ENCODE results near the gene POMP.

Gene POMP

DNA sequence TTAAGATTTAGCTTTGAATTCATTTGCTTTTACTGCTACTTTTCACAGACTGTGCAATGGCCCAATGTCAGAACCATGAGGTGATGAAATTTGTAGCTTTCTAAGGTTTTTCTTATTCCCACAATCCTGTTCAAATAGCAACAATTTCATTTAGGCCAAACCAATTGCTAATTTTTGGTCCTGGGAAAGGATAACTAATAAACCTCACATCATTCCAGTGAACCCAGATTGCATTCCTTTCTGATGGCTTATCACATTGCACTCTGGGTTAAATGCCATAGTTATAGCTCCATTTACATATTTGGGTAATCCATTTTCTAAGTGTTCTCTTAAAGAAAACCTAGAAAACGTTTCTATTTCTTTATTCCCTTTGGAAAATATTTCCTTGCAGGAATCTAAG, 22.9 kb upstream of the POMP start:
- DNase-seq, result no peak
- in situ Hi-C loops (cut with MboI; ENCODE audit: low pct_unique_long_range_greater_than_20kb, low sequenced_read_pairs), result no loop called here

DNA sequence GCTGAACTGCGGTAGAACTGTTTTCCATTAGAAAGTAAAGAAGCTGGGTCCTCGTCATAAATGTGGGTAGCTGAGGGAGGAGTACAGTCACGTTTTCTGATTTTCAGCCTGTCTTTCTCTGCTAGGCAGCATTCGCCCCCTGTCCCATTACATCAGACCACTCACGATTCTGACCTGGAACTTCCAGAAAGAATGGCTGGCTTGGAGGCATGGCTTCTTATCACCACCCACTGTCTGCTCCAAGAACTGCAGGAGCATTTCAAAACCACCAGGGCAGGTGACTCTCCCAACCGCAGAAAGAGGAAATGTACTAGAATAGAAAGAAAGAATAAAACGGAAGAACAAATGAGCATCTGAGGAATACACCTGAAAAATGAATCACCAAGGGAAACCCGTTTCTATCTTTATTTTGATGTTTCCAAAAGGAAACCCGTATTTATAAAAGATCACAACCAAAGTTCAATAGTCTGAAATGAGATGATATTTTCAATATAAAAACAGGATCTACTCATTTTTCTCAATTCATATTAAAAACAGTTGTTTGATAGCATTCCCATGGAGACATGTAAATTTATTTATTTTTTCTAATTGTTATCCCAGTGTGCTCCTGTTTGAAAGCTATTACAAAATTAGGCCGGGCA, 22.1 kb upstream of the POMP start:
- in situ Hi-C loops (cut with MboI; ENCODE audit: low pct_unique_long_range_greater_than_20kb, low sequenced_read_pairs), result no loop called here
- DNase-seq, result peak; percentile 79

DNA sequence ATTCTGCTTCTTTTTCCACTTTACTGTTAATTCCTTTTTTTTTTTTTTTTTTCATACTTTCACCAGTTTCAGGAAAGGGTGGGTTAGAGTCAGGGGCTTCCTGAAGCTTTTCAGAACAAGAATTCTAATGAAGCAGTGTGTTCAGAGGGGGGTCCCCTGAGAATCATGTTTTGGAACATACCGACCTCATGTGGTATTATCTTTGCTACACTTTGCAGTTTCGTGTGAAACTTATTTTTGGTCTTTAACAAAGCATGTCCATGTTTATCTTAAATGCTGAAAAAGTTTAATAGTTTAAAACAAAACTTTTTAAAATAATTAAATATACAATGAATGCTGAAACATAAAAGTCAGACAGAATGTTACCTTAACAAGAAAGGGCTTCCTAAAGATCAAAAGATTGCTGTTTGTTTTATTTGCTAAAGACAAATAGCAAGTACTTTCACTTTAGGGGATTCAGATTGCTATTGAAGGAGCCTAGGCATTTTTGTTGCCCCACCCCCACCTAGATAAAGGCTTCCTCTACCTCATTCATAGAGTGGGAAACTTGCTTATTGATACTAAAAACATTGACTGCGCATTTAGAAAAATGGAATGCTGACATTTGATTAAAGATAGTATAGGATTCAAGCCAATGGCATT, 21.1 kb upstream of the POMP start:
- in situ Hi-C loops (cut with MboI; ENCODE audit: low pct_unique_long_range_greater_than_20kb, low sequenced_read_pairs), result no loop called here
- DNase-seq, result no peak

DNA sequence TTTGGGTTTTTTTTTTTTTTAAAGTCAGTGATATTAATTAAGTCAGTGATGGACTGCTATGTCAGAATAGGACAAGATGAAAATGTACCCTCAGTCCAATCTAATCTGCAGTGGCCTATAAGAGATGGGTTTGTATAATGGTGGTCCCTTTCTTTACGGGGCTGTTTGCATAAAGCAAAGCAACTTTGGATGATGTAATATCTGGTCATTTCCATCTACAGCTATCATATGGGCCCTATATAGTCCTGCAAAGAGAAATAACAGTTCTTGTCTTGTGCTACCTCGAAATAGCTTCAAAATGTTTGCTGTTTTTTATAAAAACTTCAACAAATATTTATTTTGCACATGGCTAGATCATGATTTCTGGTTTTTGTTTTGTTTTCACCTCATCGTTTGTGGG, 20.2 kb upstream of the POMP start:
- DNase-seq, result no peak
- in situ Hi-C loops (cut with MboI; ENCODE audit: low pct_unique_long_range_greater_than_20kb, low sequenced_read_pairs), result no loop called here

DNA sequence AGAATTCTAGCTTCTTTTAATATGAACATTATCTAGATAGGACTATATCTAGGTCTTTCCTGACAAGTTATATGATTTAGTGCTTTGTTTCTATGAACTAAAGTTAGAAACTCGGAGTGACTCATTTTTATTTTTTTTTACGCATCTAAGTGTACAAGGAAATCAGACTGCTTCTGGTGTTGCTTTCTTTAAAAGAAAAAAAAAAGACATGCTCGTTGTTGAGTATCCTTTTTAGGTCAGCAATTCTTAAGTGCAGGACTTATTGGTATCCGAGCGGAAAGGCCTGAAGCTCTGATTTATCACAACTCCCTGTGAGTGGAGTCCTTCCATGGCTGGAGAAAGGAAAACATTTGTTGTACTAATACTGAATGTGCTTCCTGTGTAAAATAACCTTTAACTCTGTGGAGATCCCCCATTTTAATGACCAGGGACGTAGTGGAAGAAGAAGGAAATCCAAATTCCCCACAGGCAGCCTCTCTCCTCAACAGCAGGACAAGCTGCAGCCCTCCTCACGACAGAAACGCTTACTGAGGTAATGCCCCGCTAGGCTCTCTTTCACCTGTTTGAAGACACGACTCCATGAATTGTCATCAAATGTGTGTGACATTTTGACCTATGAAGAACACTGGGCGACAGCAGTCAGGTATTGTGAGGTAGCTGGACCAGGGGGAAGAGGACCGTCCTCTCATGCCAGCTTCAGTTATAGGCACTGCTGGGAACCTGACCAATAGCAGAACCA, 17.9 kb upstream of the POMP start:
- in situ Hi-C loops (cut with MboI; ENCODE audit: low pct_unique_long_range_greater_than_20kb, low sequenced_read_pairs), result no loop called here
- no peak for DNase-seq

DNA sequence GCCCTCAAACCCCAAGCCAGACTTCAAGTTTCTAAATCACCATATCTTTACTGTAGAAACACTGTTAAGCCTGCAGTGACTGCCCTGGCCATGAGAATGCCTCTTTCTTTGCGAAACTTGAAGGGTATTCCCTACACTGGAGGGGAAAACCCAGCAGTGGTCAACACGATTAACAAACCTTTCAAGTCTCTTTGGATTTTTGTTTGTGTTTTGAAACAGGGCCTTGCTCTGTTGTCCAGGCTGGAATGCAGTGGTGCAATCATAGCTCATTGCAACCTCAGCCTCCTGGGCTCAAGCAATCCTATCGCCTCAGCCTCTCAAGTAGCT, 17.4 kb upstream of the POMP start:
- in situ Hi-C loops (cut with MboI; ENCODE audit: low pct_unique_long_range_greater_than_20kb, low sequenced_read_pairs), result no loop called here

DNA sequence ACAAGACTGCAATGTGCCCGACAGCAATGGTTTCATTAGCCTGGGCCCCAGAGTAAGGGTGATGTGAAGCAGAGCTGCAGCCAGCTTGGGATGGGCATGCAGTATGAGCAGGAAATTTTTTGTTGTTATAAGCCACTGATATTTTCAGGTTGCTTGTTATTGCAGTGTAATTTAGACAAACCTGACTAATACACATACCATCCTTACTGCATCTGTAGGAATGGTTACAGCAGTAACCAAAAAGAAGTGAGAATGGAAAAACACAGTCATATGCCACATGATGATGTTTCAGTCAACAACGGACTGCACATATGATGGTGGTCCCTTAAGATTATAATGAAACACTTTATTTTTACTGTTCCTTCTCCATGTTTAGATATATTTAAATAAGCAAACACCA, 8.6 kb upstream of the POMP start:
- DNase-seq, result no peak
- in situ Hi-C loops (cut with MboI; ENCODE audit: low pct_unique_long_range_greater_than_20kb, low sequenced_read_pairs), result no loop called here

More for the DNA sequence above, 17.4 kb upstream of the POMP start:
- no peak for DNase-seq

GRCh38 chr13:28651810-28652401, 7.0 kb upstream of the POMP start:
- in situ Hi-C loops (cut with MboI; ENCODE audit: low pct_unique_long_range_greater_than_20kb, low sequenced_read_pairs), result no loop called here
- DNase-seq, result no peak

GRCh38 chr13:28653111-28653510, 5.8 kb upstream of the POMP start:
- no peak for DNase-seq
- in situ Hi-C loops (cut with MboI; ENCODE audit: low pct_unique_long_range_greater_than_20kb, low sequenced_read_pairs), result no loop called here

- in situ Hi-C loops (cut with MboI; ENCODE audit: low pct_unique_long_range_greater_than_20kb, low sequenced_read_pairs), result no loop called here
- DNase-seq, result no peak
These were observed 4.7 kb upstream of the POMP start for GRCh38 chr13:28654276-28654675.

- in situ Hi-C loops (cut with MboI; ENCODE audit: low pct_unique_long_range_greater_than_20kb, low sequenced_read_pairs), result no loop called here
- DNase-seq, result no peak
These were observed 3.4 kb upstream of the POMP start for GRCh38 chr13:28655561-28655960.

GRCh38 chr13:28657784-28658538, 969 bp upstream of the POMP start:
- DNase-seq, result peak; percentile 41
- in situ Hi-C loops (cut with MboI; ENCODE audit: low pct_unique_long_range_greater_than_20kb, low sequenced_read_pairs), result no loop called here

GRCh38 chr13:28658539-28658795, 463 bp upstream of the POMP start:
- DNase-seq, result no peak
- in situ Hi-C loops (cut with MboI; ENCODE audit: low pct_unique_long_range_greater_than_20kb, low sequenced_read_pairs), result no loop called here

GRCh38 chr13:28659621-28659970, 666 bp downstream of the POMP start:
- DNase-seq, result no peak
- in situ Hi-C loops (cut with MboI; ENCODE audit: low pct_unique_long_range_greater_than_20kb, low sequenced_read_pairs), result no loop called here

DNA sequence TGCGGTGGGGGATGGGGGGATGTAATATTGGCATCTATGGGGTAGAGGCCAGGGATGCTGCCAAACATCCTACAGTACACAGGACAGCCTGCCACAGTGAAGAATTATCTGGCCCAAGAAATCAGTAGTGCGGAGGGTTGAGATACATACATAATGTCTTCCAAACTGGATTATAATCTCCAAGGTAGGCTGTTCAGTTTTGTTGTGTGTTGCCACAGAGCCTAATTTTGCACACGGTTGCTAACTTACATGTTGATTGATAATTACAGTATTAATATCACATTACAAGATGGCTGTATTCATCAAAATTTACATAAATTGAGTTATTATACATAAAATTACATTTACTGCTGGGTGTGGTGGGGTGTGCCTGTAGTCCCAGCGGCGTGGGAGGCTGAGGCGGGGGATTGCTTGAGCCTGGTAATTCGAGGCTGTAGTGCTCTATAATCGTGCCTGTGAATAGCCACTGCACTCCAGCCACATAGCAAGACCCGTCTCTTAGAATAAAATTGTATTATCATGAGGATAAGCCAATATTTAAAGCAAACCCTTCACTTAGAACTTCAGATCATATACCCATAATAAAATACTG, 8.1 kb downstream of the POMP start:
- DNase-seq, result no peak
- in situ Hi-C loops (cut with MboI; ENCODE audit: low pct_unique_long_range_greater_than_20kb, low sequenced_read_pairs), result no loop called here

GRCh38 chr13:28671126-28671792, 12.3 kb downstream of the POMP start:
- in situ Hi-C loops (cut with MboI; ENCODE audit: low pct_unique_long_range_greater_than_20kb, low sequenced_read_pairs), result no loop called here
- DNase-seq, result peak; percentile 57

- in situ Hi-C loops (cut with MboI; ENCODE audit: low pct_unique_long_range_greater_than_20kb, low sequenced_read_pairs), result no loop called here
- DNase-seq, result peak; percentile 15
These were observed 19.9 kb downstream of the POMP start for GRCh38 chr13:28678809-28679208.

- in situ Hi-C loops (cut with MboI; ENCODE audit: low pct_unique_long_range_greater_than_20kb, low sequenced_read_pairs), result no loop called here
- DNase-seq, result peak; percentile 18
These were observed 20.7 kb downstream of the POMP start for GRCh38 chr13:28679628-28680027.

DNA sequence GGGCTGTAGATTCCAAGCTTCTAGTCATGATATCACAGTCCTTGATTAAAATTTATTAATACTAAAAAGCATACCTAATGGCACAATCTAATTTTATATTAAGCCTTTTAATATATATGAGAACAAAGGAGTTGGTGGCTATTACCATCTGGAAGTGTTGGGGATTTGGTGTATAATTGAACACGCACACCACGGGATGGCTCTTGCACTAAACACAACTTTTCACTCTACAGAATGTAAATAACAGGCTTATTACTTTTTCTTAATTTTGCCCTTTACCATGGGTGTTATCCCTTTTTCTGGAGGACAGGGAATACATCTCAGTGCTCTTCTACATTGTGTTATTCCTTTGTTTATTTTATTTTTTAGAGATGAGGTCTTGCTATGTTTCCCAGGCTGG, 21.6 kb downstream of the POMP start:
- no peak for DNase-seq
- in situ Hi-C loops (cut with MboI; ENCODE audit: low pct_unique_long_range_greater_than_20kb, low sequenced_read_pairs), result no loop called here
